Measurements from ENCODE around the gene PRLR. TPM values are rescaled to one million over a fixed set of nuclear protein-coding genes. Genes with fewer than 3 reads are reported as not detected.

The PRLR gene
- total and polyA plus RNA-seq, 2 of the 8 experiments (the other 6 are each of a cell fraction or from before 2014, with no cell fraction given) = 0.53 to 2.5 TPM

- no peak overlapping the region for H3K4me3 ChIP-seq (ENCODE audit: extremely low read depth in 1 of 4, insufficient read depth in 2 of 4, low read depth in 3 of 4, low read length in 4 of 4)
- no peak overlapping the region for H4K8ac ChIP-seq (ENCODE audit: extremely low read depth, insufficient read depth, low read length)
- H2BK5ac ChIP-seq (ENCODE audit: low read depth, low read length) = no peak overlapping the region
- ChIA-PET CTCF (ENCODE audit: partially characterized antibody) (interaction anchor here (1.0 kb wide), 1 partner anchor 38 kb away, joined by 3 read pairs; no protein-coding TSS in a partner anchor), POLR2A (ENCODE audit: partially characterized antibody) (no interaction called here)
- H4K91ac ChIP-seq (replicated peaks; ENCODE audit: insufficient read length, low read length) = no peak overlapping the region
- no peaks in the 10 kb centered on the region for H3K9me3 ChIP-seq (ENCODE audit: insufficient read depth in 2 of 2, low read depth in 1 of 2, low read length in 1 of 2)
- no peaks in the 10 kb centered on the region for H3K79me2 ChIP-seq (ENCODE audit: control insufficient read depth in 1 of 2, insufficient read depth in 2 of 2, low read length in 2 of 2)
- H3K18ac ChIP-seq (ENCODE audit: extremely low read depth, low read length) = no peak overlapping the region
- FAIRE-seq (no peak), DNase-seq (ENCODE audit: low read depth in 1 of 2, low spot score in 2 of 2) (no peak)
- TF ChIP-seq EGR1 (IDR thresholded peaks at IDR 0.05; ENCODE audit: borderline replicate concordance, low read depth, low read length) (no peak), SP2 (IDR thresholded peaks at IDR 0.05; ENCODE audit: low read length) (no peak)
- no peak overlapping the region for H3K56ac ChIP-seq (replicated peaks; ENCODE audit: insufficient read length, low read depth, low read length)
- no peak overlapping the region for H2BK12ac ChIP-seq (ENCODE audit: low read depth, low read length)
- H4K5ac ChIP-seq (ENCODE audit: insufficient read length, low read depth, low read length) = no peak overlapping the region
- H2BK120ac ChIP-seq (replicated peaks; ENCODE audit: low read depth, low read length) = no peak overlapping the region
- no peaks in the 10 kb centered on the region for H4K20me1 ChIP-seq (replicated peaks in 1 of 2; ENCODE audit: control insufficient read depth in 1 of 2, insufficient read depth in 2 of 2, low read length in 2 of 2)
- no peak overlapping the region for H3K23ac ChIP-seq (ENCODE audit: insufficient read length)
- H3K27ac ChIP-seq (ENCODE audit: low read depth, low read length) = no peak overlapping the region
- no peak overlapping the region for H2AFZ ChIP-seq (ENCODE audit: low read length)
- H3K4me2 ChIP-seq (ENCODE audit: insufficient read depth in 1 of 2, low read depth in 2 of 2, low read length in 2 of 2) = no peak overlapping the region
- no peaks in the 10 kb centered on the region for H3K23me2 ChIP-seq (ENCODE audit: low read depth, low read length)
- no peaks in the 10 kb centered on the region for H3K36me3 ChIP-seq (ENCODE audit: control insufficient read depth in 2 of 4, insufficient read depth in 4 of 4, low read length in 3 of 4)
- no peaks in the 10 kb centered on the region for H3K27me3 ChIP-seq (replicated peaks in 1 of 4; ENCODE audit: control insufficient read depth in 3 of 4, extremely low read depth in 1 of 4, insufficient read depth in 3 of 4, low read length in 3 of 4)
- no peak overlapping the region for H3K9ac ChIP-seq (replicated peaks in 1 of 4; ENCODE audit: extremely low read depth in 1 of 4, low read depth in 3 of 4, low read length in 3 of 4)
- no peak overlapping the region for H3K14ac ChIP-seq (ENCODE audit: insufficient read length)
- no peak overlapping the region for H2BK20ac ChIP-seq (ENCODE audit: low read length)
- H2BK15ac ChIP-seq (ENCODE audit: low read length) = no peak overlapping the region
- no peaks in the 10 kb centered on the region for H3K79me1 ChIP-seq (ENCODE audit: low read depth, low read length)
- no peak overlapping the region for H2AK5ac ChIP-seq (ENCODE audit: low read depth, low read length)
- 77% methylated on average over 2 of the region's 2 CpGs; no CpG with 5 or more reads in 1 of the 2 experiments for WGBS, 2 experiments (ENCODE audit: extremely low coverage in 1 of 2, insufficient coverage in 1 of 2, insufficient read length in 1 of 2, insufficient replicate concordance in 2 of 2, low coverage in 1 of 2, low lambda C conversion rate in 2 of 2, missing lambda C conversion rate in 1 of 2)
- H3K4ac ChIP-seq (replicated peaks; ENCODE audit: insufficient read length, low read depth, low read length) = no peak overlapping the region
- no peaks in the 10 kb centered on the region for H3K4me1 ChIP-seq (replicated peaks in 1 of 4; ENCODE audit: control insufficient read depth in 3 of 4, insufficient read depth in 4 of 4, low read length in 3 of 4)
These were observed 104.5 kb downstream of the PRLR start for GRCh38 chr5:35125746-35126145.
